H1 (cell line): ENCODE results near the gene MGME1. TPM values are rescaled to one million over a fixed set of nuclear protein-coding genes. Genes with fewer than 3 reads are reported as not detected.

Experiments
- CTCF ChIA-PET: fragments of 300-600 bp; sonication (Branson Sonifier 250); formaldehyde crosslinking; loops from one replicate; lab custom pipeline; 2021; ENCODE audit not compliant: partially characterized antibody; lab: Charles Lee
- POLR2A ChIA-PET: fragments of 300-600 bp; sonication (Branson Sonifier 250); formaldehyde crosslinking; loops from one replicate; lab custom pipeline; 2021; ENCODE audit warnings: inconsistent platforms; ENCODE audit not compliant: partially characterized antibody; lab: Charles Lee
- DNase-seq, 2 experiments: peaks; one replicate each; pipeline versions ENCODE4 v3.0.0 to v3.0.0-alpha.2; 2010 to 2022; ENCODE audit warnings: low spot score in 2 of 2, low read depth in 1 of 2, mixed read lengths in 1 of 2
- FAIRE-seq: peaks from 2 replicates; lab custom pipeline; 2011; peaks lifted over from hg19 to GRCh38; lab: Jason Lieb, UNC
- H2AFZ ChIP-seq: 2 replicates; pipeline ENCODE4 v1.8.1; 2012; ENCODE audit warnings: low read length, inconsistent platforms
- H2AK5ac ChIP-seq: 2 replicates; pipeline ENCODE4 v1.6.1; 2013; ENCODE audit warnings: low read depth, low read length
- H2BK120ac ChIP-seq: replicated peaks from 2 replicates; pipeline ENCODE3; 2013; ENCODE audit warnings: low read depth, low read length, inconsistent platforms
- H2BK12ac ChIP-seq: 2 replicates; pipeline ENCODE4 v1.6.1; 2013; ENCODE audit warnings: low read depth, low read length
- H2BK15ac ChIP-seq: 2 replicates; pipeline ENCODE4 v1.6.1; 2013; ENCODE audit warnings: low read length
- H2BK20ac ChIP-seq: 2 replicates; pipeline ENCODE4 v1.6.1; 2013; ENCODE audit warnings: low read length
- H2BK5ac ChIP-seq: 2 replicates; pipeline ENCODE4 v1.6.1; 2013; ENCODE audit warnings: low read depth, low read length
- H3K14ac ChIP-seq: 2 replicates; pipeline ENCODE4 v1.6.1; 2013; ENCODE audit warnings: inconsistent platforms; ENCODE audit not compliant: insufficient read length
- H3K18ac ChIP-seq: 2 replicates; pipeline ENCODE4 v1.6.1; 2013; ENCODE audit warnings: low read length; ENCODE audit errors: extremely low read depth
- H3K23ac ChIP-seq: 2 replicates; pipeline ENCODE4 v1.6.1; 2013; ENCODE audit warnings: inconsistent platforms; ENCODE audit not compliant: insufficient read length
- H3K23me2 ChIP-seq: 2 replicates; pipeline ENCODE4 v1.6.1; 2013; ENCODE audit warnings: low read depth, low read length
- H3K27ac ChIP-seq: 2 replicates; pipeline ENCODE4 v1.6.1; 2011; ENCODE audit warnings: low read depth, low read length, inconsistent platforms
- H3K27me3 ChIP-seq, 4 experiments: replicated peaks in 1 of 4; 1 replicate in 1 of 4; 2 replicates in 3 of 4; pipeline versions ENCODE4 v1.6.1 to v1.8.1; 2011 to 2013; ENCODE audit warnings: low read length in 3 of 4, mild to moderate bottlenecking in 3 of 4, inconsistent platforms in 2 of 4, mixed read lengths in 2 of 4, moderate library complexity in 1 of 4; ENCODE audit not compliant: control insufficient read depth in 3 of 4, insufficient read depth in 3 of 4; ENCODE audit errors: extremely low read depth in 1 of 4
- H3K36me3 ChIP-seq, 4 experiments: 2 replicates each; pipeline versions ENCODE4 v1.6.1 to v1.8.1; 2011 to 2013; ENCODE audit warnings: mild to moderate bottlenecking in 4 of 4, low read length in 3 of 4, moderate library complexity in 2 of 4, control low read depth in 1 of 4, inconsistent platforms in 1 of 4; ENCODE audit not compliant: insufficient read depth in 4 of 4, control insufficient read depth in 2 of 4
- H3K4ac ChIP-seq: replicated peaks from 2 replicates; pipeline ENCODE3; 2013; ENCODE audit warnings: low read length, low read depth, mixed read lengths, inconsistent platforms; ENCODE audit not compliant: insufficient read length
- H3K4me1 ChIP-seq, 4 experiments: replicated peaks in 1 of 4; 1 replicate in 1 of 4; 2 replicates in 3 of 4; pipeline versions ENCODE4 v1.6.1 to v1.8.1; 2011 to 2013; ENCODE audit warnings: low read length in 3 of 4, inconsistent platforms in 2 of 4, mixed read lengths in 1 of 4; ENCODE audit not compliant: insufficient read depth in 4 of 4, control insufficient read depth in 3 of 4
- H3K4me2 ChIP-seq, 2 experiments: 2 replicates each; pipeline versions ENCODE4 v1.6.1 to v1.8.1; 2011 to 2013; ENCODE audit warnings: low read depth in 2 of 2, low read length in 2 of 2, control low read depth in 1 of 2, inconsistent platforms in 1 of 2, mild to moderate bottlenecking in 1 of 2; ENCODE audit not compliant: insufficient read depth in 1 of 2
- H3K4me3 ChIP-seq, 4 experiments: fragments of 200-600, 300-600 bp in 1 of 4; sonication (generic), shearing (Covaris generic), sonication (Bioruptor Twin) in 1 of 4; 2 replicates each; pipeline versions ENCODE4 v1.5.1 to v1.8.1; 2011 to 2016; ENCODE audit warnings: low read length in 4 of 4, low read depth in 3 of 4, control low read depth in 2 of 4, inconsistent platforms in 2 of 4, mild to moderate bottlenecking in 2 of 4, mixed read lengths in 1 of 4, moderate library complexity in 1 of 4; ENCODE audit not compliant: insufficient read depth in 2 of 4; ENCODE audit errors: extremely low read depth in 1 of 4
- H3K56ac ChIP-seq: replicated peaks from 2 replicates; pipeline ENCODE3; 2013; ENCODE audit warnings: low read depth, mild to moderate bottlenecking, mixed read lengths, low read length, inconsistent platforms; ENCODE audit not compliant: insufficient read length
- H3K79me1 ChIP-seq: 2 replicates; pipeline ENCODE4 v1.6.1; 2013; ENCODE audit warnings: low read depth, low read length, control low read depth
- H3K79me2 ChIP-seq, 2 experiments: 2 replicates each; pipeline versions ENCODE4 v1.6.1 to v1.8.1; 2012 to 2013; ENCODE audit warnings: low read length in 2 of 2, mild to moderate bottlenecking in 2 of 2, inconsistent platforms in 1 of 2; ENCODE audit not compliant: insufficient read depth in 2 of 2, control insufficient read depth in 1 of 2
- H3K9ac ChIP-seq, 4 experiments: replicated peaks in 1 of 4; 1 replicate in 1 of 4; 2 replicates in 3 of 4; pipeline versions ENCODE4 v1.6.1 to v1.8.1; 2011 to 2013; ENCODE audit warnings: low read depth in 3 of 4, low read length in 3 of 4, control low read depth in 2 of 4, mild to moderate bottlenecking in 2 of 4, moderate library complexity in 2 of 4, inconsistent platforms in 1 of 4; ENCODE audit errors: extremely low read depth in 1 of 4
- H3K9me3 ChIP-seq, 2 experiments: 2 replicates each; pipeline versions ENCODE4 v1.6.1 to v1.8.1; 2012 to 2013; ENCODE audit warnings: mild to moderate bottlenecking in 2 of 2, moderate library complexity in 2 of 2, control low read depth in 1 of 2, inconsistent platforms in 1 of 2, low read depth in 1 of 2, low read length in 1 of 2, mixed read lengths in 1 of 2; ENCODE audit not compliant: insufficient read depth in 2 of 2
- H4K20me1 ChIP-seq, 2 experiments: replicated peaks in 1 of 2; 2 replicates each; pipeline versions ENCODE3 to v1.8.1; 2011 to 2013; ENCODE audit warnings: inconsistent platforms in 2 of 2, low read length in 2 of 2, mild to moderate bottlenecking in 1 of 2; ENCODE audit not compliant: insufficient read depth in 2 of 2, control insufficient read depth in 1 of 2
- H4K5ac ChIP-seq: 2 replicates; pipeline ENCODE4 v1.6.1; 2013; ENCODE audit warnings: low read length, low read depth, mixed read lengths, inconsistent platforms; ENCODE audit not compliant: insufficient read length
- H4K8ac ChIP-seq: 2 replicates; pipeline ENCODE4 v1.8.0; 2013; ENCODE audit warnings: mild to moderate bottlenecking, moderate library complexity, low read length, inconsistent platforms; ENCODE audit not compliant: insufficient read depth; ENCODE audit errors: extremely low read depth
- H4K91ac ChIP-seq: replicated peaks from 2 replicates; pipeline ENCODE3; 2013; ENCODE audit warnings: low read length, mixed read lengths, inconsistent platforms; ENCODE audit not compliant: insufficient read length
- EZH2 ChIP-seq: fragments of 200-600 bp; sonication (generic); IDR thresholded peaks from 2 replicates; pipeline ENCODE4 v1.7.1; 2012; ENCODE audit warnings: low read depth, mild to moderate bottlenecking, moderate library complexity, low read length, inconsistent platforms; ENCODE audit not compliant: severe bottlenecking
- GABPA ChIP-seq: IDR thresholded peaks from 2 replicates; pipeline ENCODE4 v1.6.1; 2011; ENCODE audit warnings: mild to moderate bottlenecking, low read length, moderate library complexity, borderline replicate concordance; ENCODE audit not compliant: insufficient read depth
- HDAC6 ChIP-seq: IDR thresholded peaks from one replicate; pipeline ENCODE4 v1.7.1; 2012; ENCODE audit warnings: low read depth, mild to moderate bottlenecking, inconsistent platforms, low read length, moderate library complexity
- NRF1 ChIP-seq: IDR thresholded peaks from 2 replicates; pipeline ENCODE4 v1.6.1; 2011; ENCODE audit warnings: mild to moderate bottlenecking, low read depth, low read length, improper control_type of control experiment
- SIN3A ChIP-seq, 2 experiments: IDR thresholded peaks in 1 of 2; conservative IDR thresholded peaks in 1 of 2; 2 replicates each; pipeline ENCODE4 v1.6.1; 2011 to 2012; ENCODE audit warnings: low read length in 2 of 2, improper control_type of control experiment in 1 of 2, low read depth in 1 of 2, mild to moderate bottlenecking in 1 of 2
- SIRT6 ChIP-seq: IDR thresholded peaks from one replicate; pipeline ENCODE4 v1.7.1; 2012; ENCODE audit warnings: low read length, inconsistent platforms
- SP1 ChIP-seq: IDR thresholded peaks from 2 replicates; pipeline ENCODE4 v1.6.1; 2011; ENCODE audit warnings: low read depth, low read length
- SP4 ChIP-seq: IDR thresholded peaks from 2 replicates; pipeline ENCODE4 v1.6.1; 2012; ENCODE audit warnings: low read length, inconsistent platforms
- SUZ12 ChIP-seq: fragments of 200-600 bp; sonication (generic); IDR thresholded peaks from 2 replicates; pipeline ENCODE4 v1.6.1; 2012; ENCODE audit warnings: mild to moderate bottlenecking, inconsistent platforms, low read length, moderate library complexity, mixed read lengths
- TCF12 ChIP-seq: IDR thresholded peaks from 2 replicates; pipeline ENCODE4 v1.6.1; 2011; ENCODE audit warnings: low read depth, mild to moderate bottlenecking, low read length
- WGBS, 2 experiments: shearing (Covaris generic) in 1 of 2; methylation state at CpG; one replicate each; pipeline versions ENCODE4 v1.1.6 to v1.1.7; 2013 to 2015; ENCODE audit warnings: low lambda C conversion rate in 2 of 2, mixed read lengths in 2 of 2, inconsistent platforms in 1 of 2, low coverage in 1 of 2, missing lambda C conversion rate in 1 of 2; ENCODE audit not compliant: insufficient replicate concordance in 2 of 2, insufficient coverage in 1 of 2, insufficient read length in 1 of 2; ENCODE audit errors: extremely low coverage in 1 of 2, missing lambda C conversion rate in 1 of 2; 5-methylcytosine and 5-hydroxymethylcytosine counted together
- polyA plus RNA-seq, 7 experiments: library from polyadenylated mRNA; depleted of rRNA in 3 of 7; stranded (reverse) in 5 of 7; unstranded in 2 of 7; fragments of >200 nt in 5 of 7; fragments of 200-250 nt in 2 of 7; gene quantifications; 1 replicate in 5 of 7; 2 replicates in 1 of 7; 4 replicates in 1 of 7; pipeline versions ENCODE4 v1.2.1 to v1.2.3, GENCODE V29; 2011 to 2013; ENCODE audit warnings: missing spikeins in 2 of 7, mixed read lengths in 2 of 7
- total RNA-seq: library from RNA; stranded (reverse); fragmentation: NEBNext Ultra II Directional; extraction: Animal tissue kit (Norgen Biotek cat#: 25700); gene quantifications from 2 replicates; pipeline ENCODE4 v1.2.1, GENCODE V29; 2021
- TF ChIP-seq, protein P1 (sequence below): IDR thresholded peaks from 2 replicates; pipeline ENCODE4 v1.6.1; 2011; ENCODE audit warnings: low read depth, mild to moderate bottlenecking, low read length; ENCODE audit not compliant: insufficient read depth

Gene MGME1
- total and polyA plus RNA-seq, 2 of the 8 experiments (the other 6 are each of a cell fraction or from before 2014, with no cell fraction given) = 27.7 to 59.0 TPM

DNA sequence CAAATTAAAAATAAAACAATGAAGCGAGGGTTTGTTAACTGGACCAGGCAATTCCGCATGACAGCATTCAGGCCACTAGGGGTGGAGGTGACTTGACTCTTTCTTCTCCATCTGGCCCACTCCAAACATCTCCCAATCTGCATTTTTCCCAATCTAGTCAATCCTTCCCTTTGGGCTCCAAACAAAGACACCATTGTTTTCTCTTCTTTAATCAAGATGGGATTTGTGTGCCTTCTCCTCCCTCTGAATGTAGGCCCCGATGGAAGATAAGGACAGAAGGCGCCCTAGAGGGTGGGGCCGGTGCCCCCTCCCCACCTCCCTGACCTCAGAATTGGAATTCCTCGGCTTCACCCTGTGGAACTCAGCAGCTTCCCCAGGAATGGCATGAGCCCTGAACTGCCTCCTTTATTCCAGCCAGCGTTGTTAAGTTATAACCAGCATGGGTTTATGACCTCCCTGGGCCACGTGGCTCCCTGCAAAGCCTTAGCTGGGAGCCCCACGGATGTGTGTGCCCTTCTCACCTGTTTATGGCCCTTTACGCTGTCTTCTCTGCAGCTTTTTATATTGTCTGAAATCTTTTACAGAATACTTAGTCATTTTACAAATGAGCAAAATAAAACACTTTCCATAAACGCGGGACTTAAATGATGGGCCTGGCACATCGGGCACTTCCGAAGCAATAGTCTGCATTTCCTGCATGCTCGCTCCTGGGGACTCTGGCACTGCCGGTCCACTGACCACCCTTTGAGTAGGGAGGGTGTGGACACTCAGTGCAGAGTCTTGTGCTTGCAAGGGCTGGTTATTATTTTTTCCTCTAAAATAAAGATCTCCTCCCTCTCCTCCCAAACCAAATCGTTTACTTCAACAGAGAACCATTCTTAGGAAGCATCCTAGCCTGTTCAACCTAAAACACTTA lies 64.4 kb downstream of the MGME1 start:
- no peak overlapping the region for H2BK15ac ChIP-seq
- ChIA-PET POLR2A (interaction anchor here (1.4 to 1.7 kb wide), 3 partner anchors 22 to 104 kb away, joined by 3 to 5 read pairs (median 4); partner anchors contain the start of genes KAT14 and PET117), CTCF (interaction anchor here (0.8 to 8.9 kb wide), 10 partner anchors 8 to 175 kb away, joined by 3 to 48 read pairs (median 5); partner anchors contain the start of gene OVOL2)
- no peaks in the 10 kb centered on the region for H3K9me3 ChIP-seq
- no peak overlapping the region for H3K4ac ChIP-seq
- no peak overlapping the region for H3K4me2 ChIP-seq
- H3K14ac ChIP-seq = no peak overlapping the region
- H3K23me2 ChIP-seq = no peaks in the 10 kb centered on the region
- H3K36me3 ChIP-seq = peaks cover 0 to 2% (median under 1%) of the 10 kb centered on the region in 4 experiments; a peak in 1 of 8 replicates
- peaks cover 0 to 5% (median under 1%) of the 10 kb centered on the region in 4 experiments; a peak in 3 of 7 replicates for H3K4me1 ChIP-seq
- no peak overlapping the region for H2AK5ac ChIP-seq
- no peak overlapping the region for H3K23ac ChIP-seq
- H4K8ac ChIP-seq = no peak overlapping the region
- no peak for DNase-seq
- 87% methylated on average over 17 of the region's 17 CpGs; no CpG with 5 or more reads in 1 of the 2 experiments for WGBS, 2 experiments
- H3K79me2 ChIP-seq = no peaks in the 10 kb centered on the region
- FAIRE-seq = no peak
- H2BK20ac ChIP-seq = no peak overlapping the region
- H2AFZ ChIP-seq = no peak overlapping the region
- no peak overlapping the region for H2BK12ac ChIP-seq
- no peak overlapping the region for H3K4me3 ChIP-seq
- no peak overlapping the region for H4K5ac ChIP-seq
- H4K91ac ChIP-seq = no peak overlapping the region
- H2BK120ac ChIP-seq = no peak overlapping the region
- no peak overlapping the region for H3K18ac ChIP-seq
- no peaks in the 10 kb centered on the region for H4K20me1 ChIP-seq
- H2BK5ac ChIP-seq = no peak overlapping the region
- H3K27me3 ChIP-seq = no peaks in the 10 kb centered on the region
- no peak overlapping the region for H3K56ac ChIP-seq
- H3K27ac ChIP-seq = no peak overlapping the region
- H3K79me1 ChIP-seq = no peaks in the 10 kb centered on the region
- H3K9ac ChIP-seq = no peak overlapping the region
- TF ChIP-seq HDAC6 = no peak
- TF ChIP-seq SUZ12 = no peak
- TF ChIP-seq NRF1 = no peak
- no peak for TF ChIP-seq SIRT6
- no peak for TF ChIP-seq EZH2
- TF ChIP-seq, protein P1, sequence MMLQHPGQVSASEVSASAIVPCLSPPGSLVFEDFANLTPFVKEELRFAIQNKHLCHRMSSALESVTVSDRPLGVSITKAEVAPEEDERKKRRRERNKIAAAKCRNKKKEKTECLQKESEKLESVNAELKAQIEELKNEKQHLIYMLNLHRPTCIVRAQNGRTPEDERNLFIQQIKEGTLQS = no peak
- TF ChIP-seq SP1 = no peak
- no peak for TF ChIP-seq SP4
- no peak for TF ChIP-seq GABPA
- no peak for TF ChIP-seq TCF12
- no peak for TF ChIP-seq SIN3A (conservative IDR thresholded peaks at IDR 0.05 in 1 of 2, IDR thresholded peaks at IDR 0.05 in 1 of 2; ENCODE audit: low read depth in 1 of 2, low read length in 2 of 2)
